Pancreas (tissue), 10 donors: ENCODE results near the gene CALN1. TPM values are rescaled to one million over a fixed set of nuclear protein-coding genes. Genes with fewer than 3 reads are reported as not detected.

Source experiments
- ATAC-seq, 4 donors: fragments of 200-7000 bp; cut with Tn5 transposase; one replicate each; pipeline versions ENCODE4 v1.8.0 to v1.9.1; 2020; ENCODE audit warnings: mild to moderate bottlenecking in 4 of 4, moderate library complexity in 4 of 4
- DNase-seq, 6 donors: peaks; one replicate each; pipeline ENCODE4 v3.0.0-alpha.2; 2020
- FAIRE-seq: peaks from 2 replicates; lab custom pipeline; 2012; peaks lifted over from hg19 to GRCh38; lab: Jason Lieb, UNC
- H3K27ac ChIP-seq, 4 donors: fragments of 200-600 bp; sonication (generic); 1 replicate in 3 of 4; 2 replicates in 1 of 4; pipeline versions ENCODE4 v1.5.0 to v1.8.0; 2020
- H3K27me3 ChIP-seq, 4 donors: fragments of 200-600 bp; one replicate each; pipeline ENCODE4 v1.8.0; 2021
- H3K36me3 ChIP-seq, 3 donors: fragments of 200-600 bp; sonication (generic) in 1 of 3; one replicate each; pipeline versions ENCODE4 v1.5.0 to v1.8.0; 2020 to 2021
- H3K4me1 ChIP-seq, 3 donors: fragments of 200-600 bp; one replicate each; pipeline ENCODE4 v1.8.0; 2021
- H3K4me3 ChIP-seq, 4 donors: fragments of 200-600 bp; sonication (generic) in 2 of 4; one replicate each; pipeline versions ENCODE4 v1.5.0 to v1.8.0; 2020 to 2021
- H3K9me3 ChIP-seq, 4 donors: fragments of 200-600 bp; one replicate each; pipeline ENCODE4 v1.8.0; 2021
- WGBS, 2 donors: extraction: QIAGEN DNeasy Blood & Tissue Kit; methylation state at CpG; one replicate each; pipeline ENCODE4 v1.1.7; 2013; 5-methylcytosine and 5-hydroxymethylcytosine counted together
- intact Hi-C, 3 donors: fragments of 100-400 bp; cut with DNase I; formaldehyde crosslinking; loops; one replicate each; pipeline versions ENCODE4 v1.11.1 to v1.14.2; 2022
- polyA plus RNA-seq, 2 donors: library from polyadenylated mRNA; stranded (reverse); fragments of 200-250 nt; gene quantifications; one replicate each; pipeline ENCODE4 v1.2.3, GENCODE V29; 2013
- total RNA-seq, 6 donors: library from RNA; stranded (reverse); fragmentation: NEBNext Ultra II Directional in 4 of 6; extraction: Animal tissue kit (Norgen Biotek cat#: 25700) in 4 of 6; gene quantifications; one replicate each; pipeline versions ENCODE4 v1.2.1 to v1.2.4, GENCODE V29; 2021 to 2023
- TF ChIP-seq, protein P1 (sequence below), 4 donors: fragments of 200-600 bp; sonication (generic) in 3 of 4; IDR thresholded peaks; one replicate each; pipeline versions ENCODE4 v1.5.0 to v1.8.0; 2021; ENCODE audit warnings: antibody characterized with exemption in 4 of 4
- donor health status: healthy with polysubstance abuse.
- donor health status: DM: no; HTN: no; CAD: no; lungs with moderate emphysema.
- donor health status: DM: no; HTN: no; CAD: no.
- donor health status: control.
- donor health status: control.
- donor health status: Bipolar disorder and iron deficiency.
- donor health status: DM: yes; HTN: yes; CAD: no.
- donor health status: DM: no; HTN: no; CAD: no.
- donor health status: DM: no; HTN: no; CAD: no.
- donor health status: DM: yes; HTN: yes; CAD: no.

The CALN1 gene
- total and polyA plus RNA-seq, 8 donors, result 0.39 to 18.4 (median 1.5) TPM

DNA sequence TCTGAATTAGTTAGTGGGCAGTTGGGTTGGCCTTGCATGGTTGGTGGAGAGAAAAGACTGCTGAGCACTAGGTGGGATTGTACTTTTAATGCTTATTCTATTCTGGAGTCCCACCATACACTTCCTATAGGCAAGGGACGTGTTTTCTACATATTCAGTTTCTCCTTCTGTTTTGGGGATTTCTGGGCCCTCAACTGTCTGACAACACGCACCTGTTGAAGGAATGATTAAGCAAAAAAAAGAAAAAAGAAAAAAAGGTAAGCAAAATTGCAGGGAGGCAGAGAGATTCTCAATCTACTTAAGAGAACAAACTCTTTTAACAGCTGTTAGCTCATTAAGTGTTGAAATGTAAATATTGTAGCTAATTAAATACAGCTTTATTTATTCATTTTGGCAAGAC, 541.3 kb downstream of the CALN1 start:
- 42 to 56% methylated on average over 2 of the region's 2 CpGs for WGBS, 2 donors
- DNase-seq, result no peak
- Histone ChIP-seq H3K27ac (no peak overlapping the region), H3K4me3 (no peak overlapping the region), H3K4me1 (no peaks in the 10 kb centered on the region), H3K9me3 (no peaks in the 10 kb centered on the region), H3K27me3 (no peaks in the 10 kb centered on the region), H3K36me3 (no peaks in the 10 kb centered on the region)
- intact Hi-C loops, result no loop called here
- TF ChIP-seq, protein P1, sequence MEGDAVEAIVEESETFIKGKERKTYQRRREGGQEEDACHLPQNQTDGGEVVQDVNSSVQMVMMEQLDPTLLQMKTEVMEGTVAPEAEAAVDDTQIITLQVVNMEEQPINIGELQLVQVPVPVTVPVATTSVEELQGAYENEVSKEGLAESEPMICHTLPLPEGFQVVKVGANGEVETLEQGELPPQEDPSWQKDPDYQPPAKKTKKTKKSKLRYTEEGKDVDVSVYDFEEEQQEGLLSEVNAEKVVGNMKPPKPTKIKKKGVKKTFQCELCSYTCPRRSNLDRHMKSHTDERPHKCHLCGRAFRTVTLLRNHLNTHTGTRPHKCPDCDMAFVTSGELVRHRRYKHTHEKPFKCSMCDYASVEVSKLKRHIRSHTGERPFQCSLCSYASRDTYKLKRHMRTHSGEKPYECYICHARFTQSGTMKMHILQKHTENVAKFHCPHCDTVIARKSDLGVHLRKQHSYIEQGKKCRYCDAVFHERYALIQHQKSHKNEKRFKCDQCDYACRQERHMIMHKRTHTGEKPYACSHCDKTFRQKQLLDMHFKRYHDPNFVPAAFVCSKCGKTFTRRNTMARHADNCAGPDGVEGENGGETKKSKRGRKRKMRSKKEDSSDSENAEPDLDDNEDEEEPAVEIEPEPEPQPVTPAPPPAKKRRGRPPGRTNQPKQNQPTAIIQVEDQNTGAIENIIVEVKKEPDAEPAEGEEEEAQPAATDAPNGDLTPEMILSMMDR (IDR thresholded peaks at IDR 0.05), result no peak
- FAIRE-seq, result no peak
- no peak for ATAC-seq

- TF ChIP-seq, protein P1 (IDR thresholded peaks at IDR 0.05), result no peak
- ATAC-seq (peak in 2 of 4 donors; percentile 31 to 53), FAIRE-seq (no peak), DNase-seq (no peak)
- H3K36me3 ChIP-seq, result no peaks in the 10 kb centered on the region
- H3K27ac ChIP-seq, result no peak overlapping the region
- intact Hi-C loops, result no loop called here
- no peaks in the 10 kb centered on the region for H3K4me1 ChIP-seq
- whole genome bisulfite sequencing, 2 donors, result 72 to 81% methylated on average over 1 of the region's 1 CpG
- no peak overlapping the region for H3K4me3 ChIP-seq
- H3K27me3 ChIP-seq, result no peaks in the 10 kb centered on the region
- no peaks in the 10 kb centered on the region for H3K9me3 ChIP-seq
These were observed 543.3 kb downstream of the CALN1 start for GRCh38 chr7:71868797-71869196.

DNA sequence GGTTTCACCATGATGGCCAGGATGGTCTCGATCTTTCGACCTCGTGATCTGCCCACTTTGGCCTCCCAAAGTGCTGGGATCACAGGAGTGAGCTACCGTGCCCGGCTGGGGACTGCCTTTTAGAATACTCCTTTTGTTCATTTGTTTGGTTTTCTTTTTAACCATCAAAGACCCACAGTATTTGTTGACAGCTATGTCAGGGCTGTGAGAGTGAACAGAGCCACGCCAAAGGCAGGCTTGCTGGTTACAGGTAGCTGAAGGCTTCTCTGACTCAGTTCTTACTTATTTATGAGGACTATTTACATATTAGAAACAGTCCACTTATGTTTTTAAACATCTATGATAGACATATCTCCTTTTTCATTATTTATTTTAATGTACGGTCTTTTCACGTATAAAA, 544.5 kb downstream of the CALN1 start:
- DNase-seq, result no peak
- no peak overlapping the region for H3K4me3 ChIP-seq
- ATAC-seq, result no peak
- TF ChIP-seq, protein P1 (IDR thresholded peaks at IDR 0.05), result no peak
- intact Hi-C loops, result no loop called here
- FAIRE-seq, result no peak
- WGBS, 2 donors, result 65 to 75% methylated on average over 8 of the region's 8 CpGs
- H3K27ac ChIP-seq, result no peak overlapping the region
- H3K9me3 ChIP-seq, result no peaks in the 10 kb centered on the region
- H3K36me3 ChIP-seq, result no peaks in the 10 kb centered on the region
- H3K4me1 ChIP-seq, result no peaks in the 10 kb centered on the region
- H3K27me3 ChIP-seq, result no peaks in the 10 kb centered on the region

DNA sequence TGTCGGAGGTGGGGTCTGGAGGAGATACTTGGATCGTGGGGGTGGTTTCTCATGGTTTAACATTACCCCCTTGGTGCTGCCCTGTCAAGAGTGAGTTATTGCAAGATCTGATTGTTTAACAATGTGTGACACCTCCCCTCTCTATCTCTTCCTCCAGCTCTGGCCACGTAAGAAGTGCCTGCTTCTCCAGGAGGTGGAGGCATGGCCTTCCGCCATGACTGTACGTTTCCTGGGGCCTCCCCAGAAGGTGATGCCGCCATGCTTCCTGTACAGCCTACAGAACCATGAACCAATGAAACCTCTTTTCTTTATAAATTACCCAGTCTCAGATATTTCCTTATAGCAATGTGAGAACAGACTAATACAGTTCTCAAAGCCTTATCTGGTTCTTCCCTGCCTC, 547.0 kb downstream of the CALN1 start:
- WGBS, 2 donors, result 56 to 62% methylated on average over 6 of the region's 6 CpGs
- no peak for FAIRE-seq
- TF ChIP-seq, protein P1 (IDR thresholded peaks at IDR 0.05), result no peak

DNA sequence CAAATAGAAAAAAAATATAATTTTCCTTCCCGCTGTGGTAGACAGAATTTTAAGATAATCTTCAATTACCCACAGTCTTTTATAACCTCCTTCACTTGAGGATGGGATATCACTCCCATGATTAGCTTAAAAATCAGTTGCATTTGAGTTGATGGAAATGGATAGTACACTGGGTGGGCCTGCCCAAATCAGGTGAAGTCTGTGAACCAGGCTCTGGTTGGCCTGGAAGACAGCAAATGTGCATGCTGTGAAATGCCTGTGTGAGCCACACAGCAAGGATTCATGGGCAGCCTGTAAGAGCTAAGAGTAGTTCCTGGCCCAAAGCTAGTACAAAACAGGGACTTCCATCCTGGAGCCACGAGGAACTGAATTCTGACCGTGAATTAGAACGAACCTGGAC, 548.0 kb downstream of the CALN1 start:
- TF ChIP-seq, protein P1 (IDR thresholded peaks at IDR 0.05), result no peak
- ATAC-seq (no peak), FAIRE-seq (no peak)

More for the DNA sequence above, 547.0 kb downstream of the CALN1 start:
- intact Hi-C loops, result no loop called here
- H3K27ac ChIP-seq, result no peak overlapping the region
- H3K36me3 ChIP-seq, result no peaks in the 10 kb centered on the region
- no peaks in the 10 kb centered on the region for H3K4me1 ChIP-seq
- H3K27me3 ChIP-seq, result no peaks in the 10 kb centered on the region
- no peak overlapping the region for H3K4me3 ChIP-seq
- ATAC-seq (no peak), DNase-seq (no peak)
- H3K9me3 ChIP-seq, result no peaks in the 10 kb centered on the region

More for the DNA sequence above, 548.0 kb downstream of the CALN1 start:
- WGBS, 2 donors, result 78 to 83% methylated on average over 4 of the region's 4 CpGs
- Histone ChIP-seq H3K36me3 (no peaks in the 10 kb centered on the region), H3K27ac (no peak overlapping the region), H3K9me3 (no peaks in the 10 kb centered on the region), H3K27me3 (no peaks in the 10 kb centered on the region), H3K4me3 (no peak overlapping the region), H3K4me1 (no peaks in the 10 kb centered on the region)
- no peak for DNase-seq
- intact Hi-C loops, result no loop called here
